Neuronal stem cell (in vitro differentiated cells): ENCODE measurements around the gene N4BP3.

ENCODE experiments used
- DNase-seq: peaks from one replicate; pipeline ENCODE4 v3.0.0-alpha.2; 2013; ENCODE audit warnings: low spot score
- H2AFZ ChIP-seq: one replicate; pipeline ENCODE4 v1.6.1; 2013; ENCODE audit warnings: mild to moderate bottlenecking, low read length, inconsistent platforms
- H2AK5ac ChIP-seq: 2 replicates; pipeline ENCODE4 v1.6.1; 2013; ENCODE audit warnings: low read depth, mild to moderate bottlenecking, inconsistent platforms, low read length, moderate library complexity, mixed read lengths
- H2BK120ac ChIP-seq: 2 replicates; pipeline ENCODE4 v1.6.1; 2013; ENCODE audit warnings: low read depth, mild to moderate bottlenecking, inconsistent platforms, low read length, moderate library complexity, mixed read lengths
- H2BK12ac ChIP-seq: one replicate; pipeline ENCODE4 v1.6.1; 2013; ENCODE audit warnings: low read length, inconsistent platforms
- H2BK15ac ChIP-seq: 2 replicates; pipeline ENCODE4 v1.6.1; 2013; ENCODE audit warnings: mild to moderate bottlenecking, low read length, inconsistent platforms, mixed read lengths
- H2BK5ac ChIP-seq: one replicate; pipeline ENCODE4 v1.6.1; 2013; ENCODE audit warnings: inconsistent platforms, mild to moderate bottlenecking, low read length, moderate library complexity
- H3K14ac ChIP-seq: one replicate; pipeline ENCODE4 v1.6.1; 2013; ENCODE audit warnings: low read length, inconsistent platforms
- H3K18ac ChIP-seq: 2 replicates; pipeline ENCODE4 v1.6.1; 2013; ENCODE audit warnings: low read length, inconsistent platforms
- H3K23ac ChIP-seq: 2 replicates; pipeline ENCODE4 v1.6.1; 2013; ENCODE audit warnings: low read depth, mild to moderate bottlenecking, mixed read lengths, low read length, inconsistent platforms; ENCODE audit not compliant: poor library complexity
- H3K27ac ChIP-seq: replicated peaks from 3 replicates; pipeline ENCODE4 v1.5.1; 2013; ENCODE audit warnings: low read length, inconsistent platforms
- H3K27me3 ChIP-seq, 3 experiments: 2 replicates each; pipeline ENCODE4 v1.6.1; 2013; ENCODE audit warnings: low read length in 3 of 3, mild to moderate bottlenecking in 2 of 3, inconsistent platforms in 1 of 3, low read depth in 1 of 3, mixed read lengths in 1 of 3, moderate library complexity in 1 of 3; ENCODE audit not compliant: control insufficient read depth in 3 of 3, insufficient read depth in 3 of 3
- H3K36me3 ChIP-seq, 2 donors: replicated peaks in 1 of 2; 2 replicates each; pipeline ENCODE4 v1.6.1; 2013; ENCODE audit warnings: low read length in 2 of 2; ENCODE audit not compliant: control insufficient read depth in 2 of 2, insufficient read depth in 2 of 2
- H3K4ac ChIP-seq: 2 replicates; pipeline ENCODE4 v1.6.1; 2013; ENCODE audit warnings: inconsistent platforms, mild to moderate bottlenecking, low read length, moderate library complexity
- H3K4me1 ChIP-seq, 2 donors: 1 replicate in 1 of 2; 2 replicates in 1 of 2; pipeline ENCODE4 v1.6.1; 2013; ENCODE audit warnings: low read length in 2 of 2, low read depth in 1 of 2; ENCODE audit not compliant: control insufficient read depth in 2 of 2, insufficient read depth in 1 of 2
- H3K4me2 ChIP-seq: one replicate; pipeline ENCODE4 v1.6.1; 2013; ENCODE audit warnings: mild to moderate bottlenecking, low read length, inconsistent platforms; ENCODE audit not compliant: insufficient read depth, poor library complexity, severe bottlenecking
- H3K4me3 ChIP-seq, 2 donors: 2 replicates each; pipeline ENCODE4 v1.5.1; 2013; ENCODE audit warnings: low read length in 2 of 2, mild to moderate bottlenecking in 2 of 2, inconsistent platforms in 1 of 2, moderate library complexity in 1 of 2
- H3K79me1 ChIP-seq: one replicate; pipeline ENCODE4 v1.6.1; 2013; ENCODE audit warnings: low read depth, mild to moderate bottlenecking, inconsistent platforms, low read length, moderate library complexity
- H3K9ac ChIP-seq: one replicate; pipeline ENCODE4 v1.6.1; 2013; ENCODE audit warnings: mild to moderate bottlenecking, low read depth, low read length, inconsistent platforms; ENCODE audit not compliant: poor library complexity
- H3K9me3 ChIP-seq, 2 donors: replicated peaks in 1 of 2; 2 replicates each; pipeline versions ENCODE3 to v1.6.1; 2013; ENCODE audit warnings: low read length in 2 of 2, mild to moderate bottlenecking in 2 of 2, inconsistent platforms in 1 of 2, low read depth in 1 of 2, mixed read lengths in 1 of 2, moderate library complexity in 1 of 2; ENCODE audit not compliant: control insufficient read depth in 2 of 2, insufficient read depth in 1 of 2
- H4K8ac ChIP-seq: one replicate; pipeline ENCODE4 v1.6.1; 2013; ENCODE audit warnings: low read depth, mild to moderate bottlenecking, inconsistent platforms, low read length, moderate library complexity
- H4K91ac ChIP-seq: one replicate; pipeline ENCODE4 v1.6.1; 2013; ENCODE audit warnings: low read length, low read depth, mild to moderate bottlenecking, inconsistent platforms; ENCODE audit not compliant: poor library complexity
- WGBS, 2 donors: extraction: QIAGEN DNeasy Blood & Tissue Kit; methylation state at CpG; one replicate each; pipeline ENCODE4 v1.1.7; 2013; ENCODE audit warnings: missing lambda C conversion rate in 2 of 2, mixed read lengths in 1 of 2; ENCODE audit not compliant: insufficient read length in 2 of 2, insufficient replicate concordance in 1 of 2; ENCODE audit errors: extremely low coverage in 2 of 2; 5-methylcytosine and 5-hydroxymethylcytosine counted together

The N4BP3 gene

GRCh38 chr5:178130576-178131445, 17.5 kb downstream of the N4BP3 start, which contains the start of gene RMND5B:
TSS of gene RMND5B (plus strand) at chr5:178131014. CDS start at chr5:178138120, 7,106 bp downstream.
- no peak within 1 kb of the TSS for H2BK15ac ChIP-seq
- H3K4me1 ChIP-seq, result peaks cover 8% of the 10 kb centered on the region in 2 donors
- peak within 1 kb of the TSS; percentile 8 for H3K14ac ChIP-seq
- peak within 1 kb of the TSS; percentile 95 for H2AFZ ChIP-seq
- no peak within 1 kb of the TSS for H2BK12ac ChIP-seq
- H3K27me3 ChIP-seq, result no peaks in the 10 kb centered on the region
- H4K8ac ChIP-seq, result no peak within 1 kb of the TSS
- H4K91ac ChIP-seq, result no peak within 1 kb of the TSS
- peak within 1 kb of the TSS; percentile 86 for H3K9ac ChIP-seq
- peak within 1 kb of the TSS; percentile 87 for H2BK5ac ChIP-seq
- H3K4ac ChIP-seq, result no peak within 1 kb of the TSS
- H3K23ac ChIP-seq, result peak within 1 kb of the TSS; percentile 93
- H3K9me3 ChIP-seq, result no peaks in the 10 kb centered on the region
- peak; percentile 84 for DNase-seq
- peaks cover 1% of the 10 kb centered on the region for H3K79me1 ChIP-seq
- peak within 1 kb of the TSS; percentile 81 for H2BK120ac ChIP-seq
- no CpG with 5 or more reads among the region's 102 CpGs for WGBS, 2 donors
- peak within 1 kb of the TSS; percentile 98 for H3K18ac ChIP-seq
- H3K27ac ChIP-seq, result peak within 1 kb of the TSS; percentile 96
- H3K4me3 ChIP-seq, result peak within 1 kb of the TSS; percentile 86 to 99
- no peak within 1 kb of the TSS for H2AK5ac ChIP-seq
- H3K4me2 ChIP-seq, result peak within 1 kb of the TSS; percentile 83
- peaks cover 3 to 21% of the 10 kb centered on the region in 2 donors for H3K36me3 ChIP-seq

GRCh38 chr5:178131446-178131996, 18.2 kb downstream of the N4BP3 start:
- WGBS, 2 donors, result 100% methylated on average over 1 of the region's 10 CpGs; no CpG with 5 or more reads in 1 of the 2 donors
- DNase-seq, result no peak
- Histone ChIP-seq H3K18ac (no peak overlapping the region), H3K14ac (no peak overlapping the region), H4K8ac (no peak overlapping the region), H3K79me1 (peaks cover 1% of the 10 kb centered on the region), H3K4ac (no peak overlapping the region), H3K4me2 (peak overlapping the region; percentile 83), H4K91ac (no peak overlapping the region), H3K27ac (no peak overlapping the region), H2BK120ac (no peak overlapping the region), H2BK12ac (no peak overlapping the region), H3K9me3 (no peaks in the 10 kb centered on the region), H3K9ac (no peak overlapping the region), H3K27me3 (no peaks in the 10 kb centered on the region), H3K4me3 (peak overlapping the region; percentile 86 to 99), H2BK15ac (no peak overlapping the region), H3K23ac (peak overlapping the region; percentile 93), H3K4me1 (peaks cover 7 to 8% of the 10 kb centered on the region in 2 donors), H3K36me3 (peaks cover 7 to 28% of the 10 kb centered on the region in 2 donors), H2BK5ac (no peak overlapping the region), H2AK5ac (no peak overlapping the region), H2AFZ (peak overlapping the region; percentile 95)

GRCh38 chr5:178136990-178137389, 23.7 kb downstream of the N4BP3 start:
- Histone ChIP-seq H2BK120ac (no peak overlapping the region), H3K23ac (peak overlapping the region; percentile 60), H3K9me3 (no peaks in the 10 kb centered on the region), H3K27me3 (no peaks in the 10 kb centered on the region), H3K4ac (no peak overlapping the region), H2AFZ (no peak overlapping the region), H2AK5ac (no peak overlapping the region), H2BK12ac (no peak overlapping the region), H4K8ac (no peak overlapping the region), H2BK5ac (no peak overlapping the region), H4K91ac (no peak overlapping the region), H3K14ac (no peak overlapping the region), H3K79me1 (no peaks in the 10 kb centered on the region), H2BK15ac (no peak overlapping the region), H3K4me3 (peak overlapping the region in 1 of 2 donors; percentile 61), H3K36me3 (peaks cover 16 to 77% of the 10 kb centered on the region in 2 donors), H3K27ac (no peak overlapping the region), H3K4me1 (no peaks in the 10 kb centered on the region), H3K9ac (no peak overlapping the region), H3K4me2 (no peak overlapping the region), H3K18ac (no peak overlapping the region)
- no CpG with 5 or more reads among the region's 10 CpGs for WGBS, 2 donors
- DNase-seq, result no peak

GRCh38 chr5:178137991-178138390, 24.7 kb downstream of the N4BP3 start:
- Histone ChIP-seq H2AFZ (no peak overlapping the region), H3K23ac (no peak overlapping the region)
- WGBS, 2 donors, result no CpG with 5 or more reads among the region's 12 CpGs

More at GRCh38 chr5:178137991-178138390, 24.7 kb downstream of the N4BP3 start:
- H2BK120ac ChIP-seq, result no peak overlapping the region
- no peak overlapping the region for H3K4ac ChIP-seq
- peak overlapping the region; percentile 83 for H4K91ac ChIP-seq
- H3K4me1 ChIP-seq, result no peaks in the 10 kb centered on the region
- H3K18ac ChIP-seq, result no peak overlapping the region
- H3K14ac ChIP-seq, result no peak overlapping the region
- H3K79me1 ChIP-seq, result no peaks in the 10 kb centered on the region
- peaks cover 20 to 87% of the 10 kb centered on the region in 2 donors for H3K36me3 ChIP-seq
- no peak overlapping the region for H2BK5ac ChIP-seq
- no peak overlapping the region for H3K27ac ChIP-seq
- H2BK12ac ChIP-seq, result no peak overlapping the region
- no peak overlapping the region for H3K4me2 ChIP-seq
- no peaks in the 10 kb centered on the region for H3K9me3 ChIP-seq
- H2AK5ac ChIP-seq, result no peak overlapping the region
- no peak overlapping the region for H4K8ac ChIP-seq
- peak overlapping the region in 1 of 2 donors; percentile 62 for H3K4me3 ChIP-seq
- H3K9ac ChIP-seq, result peak overlapping the region; percentile 65
- H2BK15ac ChIP-seq, result no peak overlapping the region
- no peak for DNase-seq
- no peaks in the 10 kb centered on the region for H3K27me3 ChIP-seq
